Endothelial cell (in vitro differentiated cells): Measurements from ENCODE around the gene NEURL2. TPM values are rescaled to one million over a fixed set of nuclear protein-coding genes. Genes with fewer than 3 reads are reported as not detected.

Experiments used
- DNase-seq: peaks from one replicate; pipeline ENCODE4 v3.0.0; 2021; ENCODE audit warnings: low spot score
- H3K27ac Mint-ChIP-seq: one replicate; pipeline ENCODE4 v1.8.0; 2021; ENCODE audit warnings: mixed read lengths, inconsistent platforms; ENCODE audit not compliant: unreplicated experiment
- H3K27me3 Mint-ChIP-seq: one replicate; pipeline ENCODE4 v1.8.0; 2021; ENCODE audit warnings: mild to moderate bottlenecking, moderate library complexity, mixed read lengths, inconsistent platforms; ENCODE audit not compliant: unreplicated experiment
- H3K36me3 Mint-ChIP-seq: one replicate; pipeline ENCODE4 v1.8.0; 2021; ENCODE audit warnings: mild to moderate bottlenecking, low read depth, mixed read lengths, inconsistent platforms; ENCODE audit not compliant: unreplicated experiment
- H3K4me1 Mint-ChIP-seq: one replicate; pipeline ENCODE4 v1.8.0; 2021; ENCODE audit warnings: mild to moderate bottlenecking, mixed read lengths, inconsistent platforms; ENCODE audit not compliant: unreplicated experiment
- H3K4me3 Mint-ChIP-seq: one replicate; pipeline ENCODE4 v1.8.0; 2021; ENCODE audit warnings: mild to moderate bottlenecking, mixed read lengths, inconsistent platforms; ENCODE audit not compliant: unreplicated experiment
- H3K9me3 Mint-ChIP-seq: one replicate; pipeline ENCODE4 v1.8.0; 2021; ENCODE audit warnings: mixed read lengths, inconsistent platforms; ENCODE audit not compliant: unreplicated experiment
- total RNA-seq: library from RNA; stranded (reverse); fragmentation: NEBNext Ultra II Directional; extraction: Animal tissue kit (Norgen Biotek cat#: 25700); gene quantifications from one replicate; pipeline ENCODE4 v1.2.1, GENCODE V29; 2021; ENCODE audit not compliant: unreplicated experiment
- TF ChIP-seq, protein P1 (sequence below): fragments of 200-600 bp; sonication (generic); IDR thresholded peaks from one replicate; pipeline ENCODE4 v1.5.0; 2021; ENCODE audit warnings: antibody characterized with exemption; ENCODE audit not compliant: unreplicated experiment

The NEURL2 gene
- total RNA-seq, 1 donor from 2014 or later, result 3.6 TPM

- Mint-ChIP-seq H3K9me3 (no peaks in the 10 kb centered on the region), H3K4me1 (peaks cover 4% of the 10 kb centered on the region), H3K36me3 (peaks cover 20% of the 10 kb centered on the region), H3K27ac (no peak overlapping the region), H3K27me3 (peaks cover 9% of the 10 kb centered on the region), H3K4me3 (no peak overlapping the region)
- no peak for DNase-seq
- TF ChIP-seq, protein P1, sequence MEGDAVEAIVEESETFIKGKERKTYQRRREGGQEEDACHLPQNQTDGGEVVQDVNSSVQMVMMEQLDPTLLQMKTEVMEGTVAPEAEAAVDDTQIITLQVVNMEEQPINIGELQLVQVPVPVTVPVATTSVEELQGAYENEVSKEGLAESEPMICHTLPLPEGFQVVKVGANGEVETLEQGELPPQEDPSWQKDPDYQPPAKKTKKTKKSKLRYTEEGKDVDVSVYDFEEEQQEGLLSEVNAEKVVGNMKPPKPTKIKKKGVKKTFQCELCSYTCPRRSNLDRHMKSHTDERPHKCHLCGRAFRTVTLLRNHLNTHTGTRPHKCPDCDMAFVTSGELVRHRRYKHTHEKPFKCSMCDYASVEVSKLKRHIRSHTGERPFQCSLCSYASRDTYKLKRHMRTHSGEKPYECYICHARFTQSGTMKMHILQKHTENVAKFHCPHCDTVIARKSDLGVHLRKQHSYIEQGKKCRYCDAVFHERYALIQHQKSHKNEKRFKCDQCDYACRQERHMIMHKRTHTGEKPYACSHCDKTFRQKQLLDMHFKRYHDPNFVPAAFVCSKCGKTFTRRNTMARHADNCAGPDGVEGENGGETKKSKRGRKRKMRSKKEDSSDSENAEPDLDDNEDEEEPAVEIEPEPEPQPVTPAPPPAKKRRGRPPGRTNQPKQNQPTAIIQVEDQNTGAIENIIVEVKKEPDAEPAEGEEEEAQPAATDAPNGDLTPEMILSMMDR, result no peak
Measured at GRCh38 chr20:45897289-45897688, 6.3 kb upstream of the NEURL2 start.

GRCh38 chr20:45896641-45897161, 5.7 kb upstream of the NEURL2 start:
- H3K4me1 Mint-ChIP-seq, result peaks cover 8% of the 10 kb centered on the region
- H3K27me3 Mint-ChIP-seq, result peaks cover 12% of the 10 kb centered on the region
- DNase-seq, result no peak
- H3K27ac Mint-ChIP-seq, result no peak overlapping the region
- H3K36me3 Mint-ChIP-seq, result peaks cover 20% of the 10 kb centered on the region
- H3K4me3 Mint-ChIP-seq, result no peak overlapping the region
- TF ChIP-seq, protein P1, result no peak
- H3K9me3 Mint-ChIP-seq, result no peaks in the 10 kb centered on the region

DNA sequence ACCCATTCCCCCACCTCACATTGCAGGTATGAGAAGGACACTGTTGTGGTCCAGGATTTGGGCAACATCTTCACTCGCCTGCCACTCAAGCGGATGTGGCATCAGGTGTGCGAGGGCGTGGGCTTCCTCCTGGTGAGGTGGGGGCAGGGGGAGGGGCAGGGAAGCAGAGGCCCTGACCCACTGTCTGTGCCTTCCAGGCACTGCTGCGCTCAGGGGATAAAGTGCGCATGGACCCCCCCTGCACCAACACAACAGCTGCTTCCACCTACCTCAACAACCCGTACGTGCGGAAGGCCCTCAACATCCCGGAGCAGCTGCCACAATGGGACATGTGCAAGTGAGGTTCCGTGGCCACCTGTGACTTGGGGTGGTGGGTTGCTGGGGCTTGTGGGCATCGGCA, 3.8 kb upstream of the NEURL2 start:
- no peak overlapping the region for H3K27ac Mint-ChIP-seq
- H3K9me3 Mint-ChIP-seq, result no peaks in the 10 kb centered on the region

GRCh38 chr20:45893831-45894230, 2.8 kb upstream of the NEURL2 start:
- TF ChIP-seq, protein P1, result no peak
- H3K27me3 Mint-ChIP-seq, result peaks cover 17% of the 10 kb centered on the region

More for the DNA sequence above, 3.8 kb upstream of the NEURL2 start:
- DNase-seq, result no peak
- TF ChIP-seq, protein P1, result no peak
- H3K4me1 Mint-ChIP-seq, result peaks cover 8% of the 10 kb centered on the region
- peaks cover 20% of the 10 kb centered on the region for H3K36me3 Mint-ChIP-seq
- H3K27me3 Mint-ChIP-seq, result peaks cover 17% of the 10 kb centered on the region
- no peak overlapping the region for H3K4me3 Mint-ChIP-seq

GRCh38 chr20:45892828-45893500, 2.0 kb upstream of the NEURL2 start:
- no peak overlapping the region for H3K27ac Mint-ChIP-seq
- peaks cover 8% of the 10 kb centered on the region for H3K4me1 Mint-ChIP-seq
- TF ChIP-seq, protein P1, result no peak
- peaks cover 14% of the 10 kb centered on the region for H3K36me3 Mint-ChIP-seq
- H3K27me3 Mint-ChIP-seq, result peaks cover 15% of the 10 kb centered on the region
- DNase-seq, result no peak
- H3K4me3 Mint-ChIP-seq, result peak overlapping the region; percentile 77
- H3K9me3 Mint-ChIP-seq, result no peaks in the 10 kb centered on the region

More at GRCh38 chr20:45893831-45894230, 2.8 kb upstream of the NEURL2 start:
- H3K4me3 Mint-ChIP-seq, result peak overlapping the region; percentile 11
- DNase-seq, result no peak
- peaks cover 8% of the 10 kb centered on the region for H3K4me1 Mint-ChIP-seq
- peaks cover 16% of the 10 kb centered on the region for H3K36me3 Mint-ChIP-seq
- H3K9me3 Mint-ChIP-seq, result no peaks in the 10 kb centered on the region
- H3K27ac Mint-ChIP-seq, result no peak overlapping the region
